K562 treated with DMSO at 1 percent for 24 hours (cell line): ENCODE data around the gene SPAG4. TPM values are rescaled to one million over a fixed set of nuclear protein-coding genes. Genes with fewer than 3 reads are reported as not detected.

Source experiments
- total RNA-seq: library from RNA; unstranded; fragments of 300-600 nt; gene quantifications from 2 replicates; pipeline ENCODE4 v1.2.3, GENCODE V29; 2022; ENCODE audit warnings: low read depth; ENCODE audit not compliant: insufficient read depth

SPAG4 gene, protein sequence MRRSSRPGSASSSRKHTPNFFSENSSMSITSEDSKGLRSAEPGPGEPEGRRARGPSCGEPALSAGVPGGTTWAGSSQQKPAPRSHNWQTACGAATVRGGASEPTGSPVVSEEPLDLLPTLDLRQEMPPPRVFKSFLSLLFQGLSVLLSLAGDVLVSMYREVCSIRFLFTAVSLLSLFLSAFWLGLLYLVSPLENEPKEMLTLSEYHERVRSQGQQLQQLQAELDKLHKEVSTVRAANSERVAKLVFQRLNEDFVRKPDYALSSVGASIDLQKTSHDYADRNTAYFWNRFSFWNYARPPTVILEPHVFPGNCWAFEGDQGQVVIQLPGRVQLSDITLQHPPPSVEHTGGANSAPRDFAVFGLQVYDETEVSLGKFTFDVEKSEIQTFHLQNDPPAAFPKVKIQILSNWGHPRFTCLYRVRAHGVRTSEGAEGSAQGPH
- 6.5 and 11.8 TPM in 2 replicates for total RNA-seq

DNA sequence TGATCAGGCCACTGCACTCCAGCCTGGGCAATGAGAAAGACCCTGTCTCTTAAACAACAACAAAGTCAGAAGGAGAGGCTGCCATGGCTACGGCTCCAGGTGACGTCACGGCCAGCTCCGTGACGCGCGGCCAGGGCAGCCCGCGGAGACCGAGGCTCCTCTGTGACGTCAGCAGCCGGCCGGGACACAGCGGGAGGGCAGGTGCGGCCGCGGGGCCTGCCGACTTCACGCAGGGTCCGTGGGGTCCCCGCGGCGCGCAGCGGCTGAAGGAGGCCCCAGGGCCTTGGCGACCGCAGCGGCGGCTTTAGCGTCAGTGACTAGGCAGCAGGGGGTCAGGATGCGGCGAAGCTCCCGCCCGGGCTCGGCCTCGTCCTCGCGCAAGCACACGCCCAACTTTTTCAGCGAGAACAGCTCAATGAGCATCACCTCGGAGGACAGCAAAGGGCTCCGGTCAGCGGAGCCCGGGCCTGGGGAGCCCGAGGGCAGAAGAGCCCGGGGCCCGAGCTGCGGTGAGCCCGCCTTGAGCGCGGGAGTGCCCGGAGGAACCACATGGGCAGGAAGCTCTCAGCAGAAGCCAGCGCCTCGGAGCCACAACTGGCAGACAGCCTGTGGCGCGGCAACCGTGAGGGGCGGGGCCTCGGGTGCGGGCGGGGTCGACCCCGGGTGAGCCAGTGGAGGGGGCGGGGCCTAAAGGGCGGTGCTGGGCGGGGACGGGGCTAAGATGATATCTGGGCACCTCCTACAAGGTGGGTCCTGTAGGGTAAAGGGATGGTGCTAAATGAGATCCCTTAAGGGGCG lies at the start of gene SPAG4:
Gene SPAG4, plus strand, starts transcription at position 163 of the 798 bp plus-strand sequence. Its CDS starts 175 bp downstream, at position 338.

DNA sequence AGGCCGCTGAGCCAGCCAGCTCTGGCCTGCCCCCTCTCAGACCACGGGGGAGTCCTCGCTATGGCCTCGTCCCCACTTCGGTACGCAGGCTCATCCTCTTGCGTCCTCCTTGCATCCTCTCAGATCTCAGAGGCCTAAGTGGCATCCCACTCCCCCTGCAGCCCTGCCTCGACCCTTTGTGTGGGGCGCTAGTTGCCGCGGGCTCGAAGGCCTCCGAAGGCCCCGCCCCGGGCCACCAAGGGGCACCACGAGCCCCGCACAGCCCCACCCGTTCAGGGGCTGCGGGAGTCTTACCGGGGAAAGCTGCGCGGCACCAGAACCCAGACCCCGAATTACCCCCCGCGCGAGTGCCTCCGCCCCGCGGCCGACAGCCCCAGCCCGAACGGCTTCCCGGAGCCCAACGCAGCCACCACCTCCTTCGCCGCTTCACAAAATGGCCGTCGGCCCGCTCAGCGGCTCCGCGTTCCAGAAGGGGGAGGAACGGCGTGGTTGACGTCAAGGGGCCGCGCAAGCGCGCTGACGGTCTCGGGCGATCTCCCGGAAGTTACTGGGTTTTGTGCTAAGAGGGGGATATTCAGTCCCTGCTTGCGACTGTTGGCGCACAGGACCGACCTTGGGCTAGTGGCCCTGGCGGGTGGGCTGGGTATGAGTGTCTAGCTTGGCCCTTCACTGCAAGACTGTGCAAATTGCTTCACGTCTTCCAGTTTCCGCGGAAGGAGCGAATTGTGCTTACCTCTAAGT lies 49.0 kb downstream of the SPAG4 start, which contains the start of the genes CPNE1 and RBM12:
Gene CPNE1, minus strand, starts transcription at position 435 of the 741 bp plus-strand sequence. CDS start 31,977 bp downstream, outside the sequence.
Gene RBM12, minus strand, starts transcription at position 435 of the 741 bp plus-strand sequence. CDS start 9,578 bp downstream, outside the sequence.

Other genes with a start within 250 kb of the SPAG4 start
- gene UQCC1, start 203.9 kb upstream of the SPAG4 start, total RNA-seq, result 30.4 and 31.1 TPM in 2 replicates
- gene GDF5, start 177.6 kb upstream of the SPAG4 start, total RNA-seq, result not detected in 2 replicates
- 15.9 and 18.0 TPM in 2 replicates for gene CEP250, start 160.2 kb upstream of the SPAG4 start, total RNA-seq
- not detected in 2 replicates for gene C20orf173, start 86.2 kb upstream of the SPAG4 start, total RNA-seq
- 421 and 431 TPM in 2 replicates for gene ERGIC3, start 73.8 kb upstream of the SPAG4 start, total RNA-seq
- gene CPNE1, start 49.1 kb downstream of the SPAG4 start, total RNA-seq, result 141 and 147 TPM in 2 replicates
- gene RBM12, start 49.1 kb downstream of the SPAG4 start, total RNA-seq, result 37.0 and 41.5 TPM in 2 replicates
- gene NFS1, start 83.5 kb downstream of the SPAG4 start, total RNA-seq, result 37.6 and 48.2 TPM in 2 replicates
- gene ROMO1, start 83.6 kb downstream of the SPAG4 start, total RNA-seq, result 353 and 401 TPM in 2 replicates
- 134 and 140 TPM in 2 replicates for gene RBM39, start 126.4 kb downstream of the SPAG4 start, total RNA-seq
- 32.3 and 38.9 TPM in 2 replicates for gene PHF20, start 156.2 kb downstream of the SPAG4 start, total RNA-seq